ENCODE measurements around the gene SLC6A6.

GRCh38 chr3:14373753-14374376 lies 28.5 kb upstream of the SLC6A6 start:
- TF ChIP-seq CTCF (IDR thresholded peaks at IDR 0.05 in 8 of 11, conservative IDR thresholded peaks at IDR 0.05 in 3 of 11) (no peak), POLR2A (IDR thresholded peaks at IDR 0.05) (no peak), POLR2AphosphoS5 (IDR thresholded peaks at IDR 0.05) (no peak)

Measured in spleen (tissue), 7 donors.